Duodenal mucosa (tissue), 2 donors: ENCODE data around the gene XXYLT1.

Source experiments
- H3K27ac ChIP-seq: one replicate; pipeline ENCODE4 v1.7.0; 2013; ENCODE audit warnings: low read depth, low read length
- H3K27me3 ChIP-seq, 2 donors: one replicate each; pipeline ENCODE4 v1.7.0; 2013; ENCODE audit warnings: low read length in 2 of 2, control low read depth in 1 of 2; ENCODE audit not compliant: insufficient read depth in 2 of 2, control insufficient read depth in 1 of 2
- H3K36me3 ChIP-seq, 2 donors: one replicate each; pipeline ENCODE4 v1.7.0; 2013; ENCODE audit warnings: low read length in 2 of 2, control low read depth in 1 of 2; ENCODE audit not compliant: insufficient read depth in 2 of 2, control insufficient read depth in 1 of 2
- H3K4me1 ChIP-seq, 2 donors: one replicate each; pipeline ENCODE4 v1.7.0; 2013; ENCODE audit warnings: low read length in 2 of 2, control low read depth in 1 of 2; ENCODE audit not compliant: insufficient read depth in 2 of 2, control insufficient read depth in 1 of 2
- H3K4me3 ChIP-seq, 2 donors: one replicate each; pipeline ENCODE4 v1.7.0; 2013; ENCODE audit warnings: low read length in 2 of 2, low read depth in 1 of 2
- H3K9ac ChIP-seq, 2 donors: one replicate each; pipeline ENCODE4 v1.7.0; 2013; ENCODE audit warnings: low read length in 2 of 2, low read depth in 1 of 2
- H3K9me3 ChIP-seq, 2 donors: one replicate each; pipeline ENCODE4 v1.7.0; 2013; ENCODE audit warnings: low read length in 2 of 2, control low read depth in 1 of 2; ENCODE audit not compliant: control insufficient read depth in 1 of 2

XXYLT1 gene

DNA sequence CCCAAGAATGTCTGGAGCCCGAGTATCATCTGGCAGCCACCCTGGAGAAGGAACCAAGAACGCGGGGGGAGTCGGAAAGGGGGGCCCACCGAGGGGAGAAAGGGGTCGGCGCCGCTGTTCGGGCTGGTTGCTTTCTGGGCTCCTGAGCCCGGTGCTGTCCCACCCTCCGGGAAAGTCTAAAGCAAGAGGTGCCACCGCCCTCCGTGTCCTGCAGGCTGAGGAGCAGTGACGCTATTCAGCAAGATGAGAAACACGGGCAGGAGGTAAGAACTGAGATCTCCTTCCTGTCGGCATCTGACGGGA lies 234.8 kb downstream of the XXYLT1 start:
- H3K9me3 ChIP-seq = no peaks in the 10 kb centered on the region
- H3K36me3 ChIP-seq = no peaks in the 10 kb centered on the region
- no peak overlapping the region for H3K9ac ChIP-seq
- no peaks in the 10 kb centered on the region for H3K27me3 ChIP-seq
- no peak overlapping the region for H3K27ac ChIP-seq
- peaks cover 6 to 14% of the 10 kb centered on the region in 2 donors for H3K4me1 ChIP-seq
- no peak overlapping the region for H3K4me3 ChIP-seq

DNA sequence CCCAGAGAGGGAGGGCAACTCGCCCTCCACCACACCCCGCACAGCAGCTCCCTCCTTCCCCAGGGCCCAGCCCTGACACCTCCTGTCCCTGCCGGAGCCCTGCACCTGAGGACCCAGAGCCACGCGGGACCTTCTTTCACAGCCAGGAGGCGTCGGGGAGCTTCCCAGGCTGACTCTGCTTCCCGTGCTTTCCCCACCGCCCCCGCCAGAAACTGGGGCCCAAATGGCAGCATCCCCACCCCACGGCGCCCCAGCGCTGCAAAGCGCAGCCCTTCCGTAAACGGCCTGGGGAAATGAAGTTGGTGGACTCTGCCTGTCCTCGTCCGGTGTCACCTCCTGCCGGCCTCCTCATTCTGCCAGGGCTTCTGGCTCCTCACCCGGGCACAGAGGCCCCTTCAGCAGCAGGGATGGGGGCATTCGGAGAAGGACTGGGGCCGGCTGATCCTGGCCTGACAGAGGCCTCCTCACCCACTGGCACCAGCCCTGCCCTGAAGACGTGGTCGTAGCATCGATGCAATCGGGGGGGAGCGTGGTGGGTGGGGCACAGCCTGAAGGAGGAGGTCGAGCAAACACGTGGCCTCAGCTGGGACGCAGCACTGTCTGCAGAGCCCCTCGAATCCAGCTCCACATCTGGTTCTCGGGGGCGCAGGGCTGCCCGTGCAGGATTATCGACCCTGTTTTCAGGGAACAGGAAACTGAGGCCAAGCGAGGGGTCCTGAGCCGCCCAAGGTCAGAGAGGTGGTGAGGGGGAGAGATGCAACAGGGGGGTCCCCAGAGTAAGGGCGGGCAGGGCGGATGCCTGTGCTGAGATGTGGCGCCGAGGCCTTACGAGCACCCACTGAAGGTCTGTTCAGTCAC lies 235.4 kb downstream of the XXYLT1 start:
- Histone ChIP-seq H3K27me3 (no peaks in the 10 kb centered on the region), H3K27ac (no peak overlapping the region), H3K4me1 (peaks cover 6 to 14% of the 10 kb centered on the region in 2 donors), H3K9ac (no peak overlapping the region), H3K4me3 (no peak overlapping the region), H3K36me3 (no peaks in the 10 kb centered on the region), H3K9me3 (no peaks in the 10 kb centered on the region)

DNA sequence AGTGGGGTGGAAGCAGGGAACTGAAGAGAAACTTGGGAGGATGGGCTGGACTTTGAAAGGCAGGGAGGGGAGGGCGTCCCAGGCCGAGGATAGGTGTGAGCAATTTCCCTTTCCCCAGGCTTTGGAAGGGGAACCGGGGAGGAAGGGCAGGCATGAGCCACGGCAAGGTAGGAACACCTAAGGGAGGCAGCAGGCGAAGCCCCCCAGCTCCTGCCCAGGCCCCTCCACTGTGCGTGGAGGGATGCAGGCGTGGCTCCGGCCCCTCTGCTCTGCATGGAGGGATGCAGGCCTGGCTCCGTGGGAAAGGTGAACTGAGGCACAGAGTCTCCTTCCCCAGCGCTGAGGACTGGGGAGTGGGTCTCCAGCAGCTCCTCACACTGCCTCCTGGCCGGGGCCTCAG lies 236.4 kb downstream of the XXYLT1 start:
- H3K9me3 ChIP-seq = no peaks in the 10 kb centered on the region
- H3K4me3 ChIP-seq = no peak overlapping the region
- H3K9ac ChIP-seq = no peak overlapping the region
- H3K4me1 ChIP-seq = peaks cover 6 to 14% of the 10 kb centered on the region in 2 donors
- H3K36me3 ChIP-seq = no peaks in the 10 kb centered on the region
- H3K27ac ChIP-seq = no peak overlapping the region
- no peaks in the 10 kb centered on the region for H3K27me3 ChIP-seq

DNA sequence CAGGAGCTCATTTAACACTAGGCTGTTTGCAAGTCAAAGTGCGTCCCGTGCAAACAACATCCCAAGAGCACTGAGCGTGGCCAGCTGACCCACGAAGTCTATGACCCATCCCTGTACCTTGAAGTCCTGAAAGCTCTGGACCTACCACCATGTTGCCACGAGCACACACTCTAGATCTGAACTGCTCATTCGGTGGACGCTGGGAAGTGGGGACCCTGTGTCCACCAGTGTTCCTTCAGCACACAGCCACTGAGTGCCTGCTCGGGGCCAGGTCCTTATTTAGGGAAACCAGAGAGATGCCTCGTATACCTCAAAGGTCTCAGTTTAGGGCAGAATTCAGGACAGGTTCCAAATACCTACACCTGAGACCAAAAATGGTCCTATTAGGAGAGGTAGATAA lies 236.9 kb downstream of the XXYLT1 start:
- Histone ChIP-seq H3K27ac (no peak overlapping the region), H3K36me3 (no peaks in the 10 kb centered on the region), H3K9ac (no peak overlapping the region), H3K4me1 (peaks cover 6 to 14% of the 10 kb centered on the region in 2 donors), H3K9me3 (no peaks in the 10 kb centered on the region), H3K27me3 (no peaks in the 10 kb centered on the region), H3K4me3 (no peak overlapping the region)

DNA sequence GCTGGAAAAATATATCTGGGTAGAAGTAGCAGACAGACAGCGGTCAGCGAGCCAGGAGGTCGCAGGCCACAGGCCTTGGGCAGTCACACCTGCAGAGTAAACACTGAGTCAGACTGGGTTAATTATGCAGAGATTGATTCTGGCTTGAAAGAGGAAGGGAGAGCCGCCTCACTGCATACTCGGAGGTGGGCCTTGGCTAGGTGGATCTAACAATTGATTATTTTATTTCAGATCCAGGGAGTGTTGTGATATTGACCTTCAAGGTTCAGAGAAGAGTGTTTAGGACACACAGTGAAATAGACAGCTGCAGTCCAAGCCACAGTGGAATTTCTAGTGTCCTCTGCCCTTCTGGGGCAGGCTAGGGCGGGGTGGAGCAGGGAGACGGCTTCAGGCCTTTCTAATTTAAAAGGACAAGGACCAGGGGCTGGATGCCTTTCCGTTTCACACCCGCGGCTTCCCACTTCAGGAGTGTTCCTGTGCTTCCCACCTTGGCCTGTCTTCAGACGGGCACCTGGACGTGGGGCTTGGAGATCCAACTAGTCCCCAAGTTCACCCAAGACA lies 237.3 kb downstream of the XXYLT1 start:
- Histone ChIP-seq H3K4me1 (peaks cover 6 to 14% of the 10 kb centered on the region in 2 donors), H3K36me3 (no peaks in the 10 kb centered on the region), H3K9me3 (no peaks in the 10 kb centered on the region), H3K27me3 (no peaks in the 10 kb centered on the region), H3K4me3 (no peak overlapping the region), H3K9ac (no peak overlapping the region), H3K27ac (no peak overlapping the region)

DNA sequence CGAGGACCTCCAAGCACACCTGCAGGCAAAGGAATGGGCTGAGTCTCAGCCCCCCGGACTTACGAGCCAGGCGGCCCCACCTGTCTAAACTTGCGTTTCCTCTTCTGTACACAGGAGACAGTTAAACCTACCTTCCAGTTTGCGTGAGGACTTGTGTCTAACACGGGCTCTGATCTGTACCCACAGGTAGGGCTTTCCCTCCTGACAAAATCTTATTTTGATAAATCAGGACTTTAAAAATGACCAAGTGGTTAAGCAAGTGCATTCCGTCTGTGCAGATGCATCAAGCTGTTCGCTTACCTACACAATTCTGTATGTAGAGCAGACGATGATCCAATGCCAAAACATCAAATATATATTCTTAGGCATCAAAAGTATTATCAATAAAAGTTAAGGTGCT lies 238.0 kb downstream of the XXYLT1 start:
- Histone ChIP-seq H3K9ac (no peak overlapping the region), H3K4me1 (peaks cover 6 to 14% of the 10 kb centered on the region in 2 donors), H3K9me3 (no peaks in the 10 kb centered on the region), H3K36me3 (no peaks in the 10 kb centered on the region), H3K4me3 (no peak overlapping the region), H3K27me3 (no peaks in the 10 kb centered on the region), H3K27ac (no peak overlapping the region)

DNA sequence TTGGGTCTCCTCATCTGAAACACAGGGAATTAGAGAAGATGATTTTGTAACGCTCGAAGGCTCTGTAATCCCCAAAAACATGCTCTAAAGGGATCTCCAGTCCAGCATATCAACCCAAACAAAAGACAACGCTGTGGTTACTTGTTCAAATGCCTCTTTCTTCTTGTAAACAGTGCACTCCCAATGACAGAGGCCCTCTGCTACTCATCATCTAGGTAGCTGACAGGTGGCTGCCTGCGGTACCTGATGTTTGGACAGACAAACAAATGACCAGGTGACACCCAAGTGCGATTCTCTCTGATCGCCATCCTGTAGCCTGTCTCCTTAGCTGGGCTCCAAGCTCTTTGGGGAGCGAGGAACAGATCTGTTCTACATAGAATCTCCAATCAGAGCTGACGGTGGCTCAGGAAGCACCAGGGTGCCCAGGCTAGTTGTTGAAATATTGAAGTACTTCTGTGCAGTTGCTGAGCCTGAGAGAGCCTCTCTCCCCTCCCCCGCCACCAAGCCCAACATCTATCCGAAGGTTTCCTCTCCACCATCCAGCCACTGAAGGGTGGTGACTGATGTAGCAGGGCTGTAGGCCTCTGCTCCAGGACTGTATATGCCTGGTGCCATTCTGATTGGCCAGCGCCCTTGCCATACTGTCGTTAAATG lies 238.7 kb downstream of the XXYLT1 start:
- Histone ChIP-seq H3K4me3 (no peak overlapping the region), H3K27ac (no peak overlapping the region), H3K9ac (no peak overlapping the region), H3K36me3 (no peaks in the 10 kb centered on the region), H3K9me3 (no peaks in the 10 kb centered on the region), H3K27me3 (no peaks in the 10 kb centered on the region), H3K4me1 (peaks cover 6 to 14% of the 10 kb centered on the region in 2 donors)

DNA sequence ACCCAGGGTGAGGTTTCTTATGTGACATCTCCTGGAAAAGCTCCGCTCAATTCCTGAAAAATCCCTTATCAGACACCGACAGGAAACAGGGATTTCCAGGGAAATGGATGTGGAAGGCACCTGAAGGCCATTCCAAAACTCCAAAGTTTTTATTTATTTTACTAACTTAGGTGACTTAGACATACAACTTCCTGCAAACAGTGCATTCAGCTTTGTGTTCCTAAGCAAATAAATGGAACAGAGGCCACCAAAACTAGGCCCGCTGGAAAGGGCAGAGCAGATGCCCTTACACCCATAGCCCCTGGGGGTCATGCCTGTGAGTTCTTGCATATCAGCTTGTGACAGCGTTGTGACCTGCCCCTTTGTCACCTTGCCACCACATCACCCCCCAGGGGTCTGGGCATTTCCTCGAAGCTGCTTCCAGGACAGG lies 239.4 kb downstream of the XXYLT1 start:
- Histone ChIP-seq H3K27me3 (no peaks in the 10 kb centered on the region), H3K27ac (no peak overlapping the region), H3K9ac (no peak overlapping the region), H3K9me3 (no peaks in the 10 kb centered on the region), H3K4me1 (peaks cover 6 to 14% of the 10 kb centered on the region in 2 donors), H3K4me3 (no peak overlapping the region), H3K36me3 (no peaks in the 10 kb centered on the region)

DNA sequence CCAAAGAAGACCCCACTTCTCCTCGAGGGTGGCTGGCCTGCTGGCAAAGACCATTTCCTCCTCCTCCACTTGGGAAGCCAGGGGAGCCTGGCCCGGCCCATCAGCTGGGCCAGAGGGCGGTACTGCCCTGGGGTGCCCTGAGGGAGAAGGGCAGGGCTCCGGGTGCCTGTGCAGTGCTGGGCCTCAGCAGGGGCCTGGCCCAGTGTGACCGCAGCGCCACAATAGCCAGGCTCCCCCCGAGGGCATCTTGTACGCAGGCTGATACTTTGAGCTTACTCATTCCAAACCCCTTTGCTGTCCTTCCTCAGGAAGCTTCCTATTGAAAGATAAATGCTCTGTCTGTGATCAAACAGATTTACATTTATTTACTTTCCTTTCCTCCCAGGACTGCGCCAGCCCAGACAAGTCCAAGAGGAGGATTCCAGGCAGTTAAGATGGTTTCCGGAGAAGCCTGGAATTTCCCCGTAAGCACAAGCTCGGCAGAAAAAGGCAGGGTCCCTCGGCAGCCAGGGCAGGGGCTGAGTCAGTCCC lies 240.1 kb downstream of the XXYLT1 start:
- no peak overlapping the region for H3K9ac ChIP-seq
- no peaks in the 10 kb centered on the region for H3K9me3 ChIP-seq
- no peak overlapping the region for H3K27ac ChIP-seq
- no peaks in the 10 kb centered on the region for H3K27me3 ChIP-seq
- H3K4me1 ChIP-seq = peaks cover 6 to 14% of the 10 kb centered on the region in 2 donors
- no peaks in the 10 kb centered on the region for H3K36me3 ChIP-seq
- no peak overlapping the region for H3K4me3 ChIP-seq
